Stimulated activated CD8-positive, alpha-beta memory T cell treated with anti-CD3 and anti-CD28 coated beads, Interleukin-7, amount 100 ng/mL, for 4 hours (primary cell): Measurements from ENCODE around the gene GPBP1L1.
"Not testable (repeated sequence)": the region's sequence is repeated elsewhere in the genome, so short reads cannot be mapped to it uniquely, and the experiment has no call there.

ENCODE experiments used
- DNase-seq, 2 donors: peaks; one replicate each; pipeline ENCODE4 v3.0.0-alpha.2; 2020; ENCODE audit warnings: low read depth in 2 of 2

Gene GPBP1L1

DNA sequence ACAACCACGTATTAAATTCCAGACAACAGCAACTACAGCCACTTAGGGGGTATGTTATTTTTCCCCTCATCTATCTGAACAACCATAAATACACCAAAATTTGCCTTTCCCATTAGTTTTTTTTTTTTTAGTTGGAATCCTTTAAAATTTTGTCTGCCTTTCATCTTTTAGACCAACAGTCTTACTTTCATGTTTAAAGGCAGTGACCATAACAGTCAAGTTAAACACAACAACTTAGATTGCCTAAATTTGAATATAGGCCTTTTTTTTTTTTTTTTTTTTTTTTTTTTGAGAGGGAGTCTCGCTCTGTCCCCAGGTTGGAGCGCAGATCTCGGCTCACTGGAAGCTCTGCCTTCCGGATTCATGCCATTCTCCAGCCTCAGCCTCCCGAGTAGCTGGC is 3.4 kb downstream of the GPBP1L1 start:
- DNase-seq: no peak

DNA sequence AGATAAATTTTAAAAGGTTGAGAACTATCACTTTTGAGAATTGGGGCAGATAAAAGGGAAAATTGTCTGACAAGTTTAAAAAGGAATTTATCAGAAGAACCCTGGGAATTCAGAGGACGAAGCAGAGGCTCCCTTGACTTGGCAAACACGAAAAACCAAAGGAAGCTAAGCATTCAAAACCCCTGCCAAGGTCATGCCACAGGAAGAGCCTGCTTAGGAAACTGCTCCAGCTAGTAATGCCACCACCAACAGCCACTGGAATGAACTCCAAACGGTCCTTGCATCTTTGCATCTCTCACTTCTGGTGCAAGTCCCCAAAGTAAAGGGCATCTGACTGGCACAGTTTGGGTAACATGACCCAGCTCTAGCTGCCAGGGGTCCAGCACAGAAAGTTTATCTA is 7.2 kb downstream of the GPBP1L1 start:
- DNase-seq: no peak

DNA sequence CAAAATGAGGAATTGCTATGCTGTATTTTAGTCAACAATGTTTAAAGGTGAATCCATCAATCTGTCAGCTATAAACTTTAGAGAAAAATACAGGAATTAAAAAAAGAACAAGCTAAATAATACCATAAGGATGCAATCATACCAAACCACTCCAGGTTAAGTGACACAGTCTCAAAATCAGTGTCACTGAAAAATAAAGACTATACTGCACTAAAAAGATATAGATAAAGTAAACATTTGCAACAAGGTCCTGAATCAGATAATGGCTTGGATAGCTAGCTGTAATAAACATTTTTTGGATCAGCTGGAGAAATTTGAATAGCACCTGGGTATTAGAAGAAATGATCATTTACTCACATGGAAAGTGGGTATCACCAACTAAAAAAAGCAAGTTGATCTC is 7.8 kb downstream of the GPBP1L1 start:
- DNase-seq: no peak

DNA sequence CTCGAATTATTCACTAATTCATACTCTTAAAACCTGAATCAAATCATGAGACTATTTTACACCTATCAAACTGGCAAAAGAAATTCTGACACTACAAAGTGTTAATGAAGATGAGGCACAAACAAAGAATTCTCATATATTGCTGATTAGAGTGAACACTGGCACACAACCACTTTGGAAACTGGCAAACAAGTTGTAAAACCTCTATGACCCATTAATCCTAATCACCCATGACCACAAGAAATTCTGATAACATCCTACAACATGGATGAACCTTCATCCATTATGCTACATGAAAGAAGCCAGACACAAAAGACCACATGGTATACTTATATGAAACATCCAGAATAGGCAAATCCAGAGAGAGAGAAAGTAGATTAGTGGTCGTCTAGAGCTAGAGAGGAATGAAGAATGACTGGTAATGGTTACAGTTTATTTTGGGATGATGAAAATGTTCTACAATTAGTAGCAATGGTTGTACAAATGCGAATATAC is 8.5 kb downstream of the GPBP1L1 start:
- DNase-seq: no peak

DNA sequence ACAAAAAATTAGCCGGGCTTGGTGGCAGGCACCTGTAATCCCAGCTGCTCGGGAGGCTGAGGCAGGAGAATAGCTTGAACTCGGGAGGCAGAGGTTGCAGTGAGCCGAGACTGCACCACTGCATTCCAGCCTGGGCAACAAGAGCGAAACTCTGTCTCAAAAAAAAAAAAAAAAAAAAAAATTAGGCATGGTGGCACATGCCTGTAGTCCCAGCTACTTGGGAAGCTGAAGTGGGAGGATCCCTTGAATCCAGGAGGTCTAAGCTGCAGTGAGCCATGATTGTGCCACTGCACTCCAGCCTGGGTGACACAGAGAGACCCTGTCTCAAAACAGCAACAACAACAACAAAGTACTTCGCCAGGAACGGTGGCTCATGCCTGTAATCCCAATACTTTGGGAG is 9.8 kb downstream of the GPBP1L1 start:
- DNase-seq: not testable (repeated sequence)

DNA sequence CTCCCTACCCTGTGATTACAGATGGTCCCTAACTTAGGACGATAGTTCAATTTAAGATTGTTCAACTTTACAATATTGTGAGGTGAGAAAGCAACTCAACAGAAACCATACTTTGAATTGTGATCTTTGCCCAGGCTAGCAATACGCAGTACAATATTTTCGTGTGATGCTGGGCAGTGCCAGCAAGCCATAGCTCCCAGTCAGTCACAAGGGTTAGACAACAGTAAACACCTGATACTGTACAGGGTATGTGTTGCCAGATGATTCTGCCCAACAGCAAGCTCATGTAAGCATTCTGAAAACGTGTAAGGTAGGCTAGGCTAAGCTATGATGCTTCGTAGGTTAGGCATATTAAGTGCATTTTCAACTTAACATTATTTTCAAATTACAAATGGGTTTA is 11.9 kb downstream of the GPBP1L1 start:
- no peak for DNase-seq

DNA sequence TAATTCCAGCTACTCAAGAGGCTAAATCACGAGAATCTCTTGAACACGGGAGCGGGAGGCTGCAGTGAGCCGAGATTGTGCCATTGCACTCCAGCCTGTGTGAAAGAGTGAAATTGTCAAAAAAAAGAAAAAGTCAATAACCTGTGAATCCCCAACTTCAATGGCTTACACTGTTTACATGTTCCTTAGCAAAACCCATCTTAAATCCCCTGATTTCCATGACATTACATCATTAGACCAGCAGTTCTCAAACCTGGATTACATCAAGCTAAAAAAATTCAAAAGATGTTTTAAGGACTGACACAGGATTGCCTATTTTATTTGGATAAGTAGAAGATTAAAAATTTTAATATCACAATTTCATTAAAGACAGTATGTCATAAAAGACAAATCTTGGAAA is 12.4 kb downstream of the GPBP1L1 start:
- DNase-seq: no peak

DNA sequence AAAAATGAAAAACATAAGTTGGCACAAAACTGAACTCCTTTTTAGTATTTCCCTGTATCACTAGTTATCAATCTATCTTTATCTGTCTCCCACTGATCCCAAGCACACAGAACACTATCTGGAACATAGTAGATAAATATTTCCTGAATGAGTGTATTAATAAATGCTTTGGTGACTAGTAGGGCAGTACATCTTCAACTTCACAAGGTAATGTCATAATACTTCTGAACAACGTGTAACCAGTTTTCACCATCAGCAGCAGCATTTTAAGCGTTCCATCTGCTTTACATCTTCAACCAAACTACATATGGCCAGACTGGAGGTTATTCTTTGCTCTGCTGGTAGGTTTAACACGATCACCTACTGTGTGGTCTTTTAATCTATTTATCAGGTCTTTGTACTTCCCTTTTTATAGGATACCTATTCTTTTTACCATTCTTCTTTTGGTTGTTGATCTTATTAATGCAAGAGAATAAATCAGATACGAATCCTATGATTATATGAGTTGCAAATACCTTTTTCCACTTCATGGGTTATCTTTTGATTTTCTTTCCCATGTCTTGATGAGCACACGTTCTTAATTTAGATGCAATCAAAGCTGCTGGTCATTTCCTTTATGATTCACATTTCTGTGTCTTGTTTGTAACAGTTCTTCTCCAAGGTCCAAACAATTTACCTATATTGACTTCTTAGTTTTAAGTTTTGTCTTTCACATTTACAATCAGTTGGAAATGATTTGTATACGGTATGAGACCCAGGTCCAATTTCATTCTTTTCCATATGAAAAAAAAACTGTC is 16.3 kb downstream of the GPBP1L1 start:
- no peak for DNase-seq

DNA sequence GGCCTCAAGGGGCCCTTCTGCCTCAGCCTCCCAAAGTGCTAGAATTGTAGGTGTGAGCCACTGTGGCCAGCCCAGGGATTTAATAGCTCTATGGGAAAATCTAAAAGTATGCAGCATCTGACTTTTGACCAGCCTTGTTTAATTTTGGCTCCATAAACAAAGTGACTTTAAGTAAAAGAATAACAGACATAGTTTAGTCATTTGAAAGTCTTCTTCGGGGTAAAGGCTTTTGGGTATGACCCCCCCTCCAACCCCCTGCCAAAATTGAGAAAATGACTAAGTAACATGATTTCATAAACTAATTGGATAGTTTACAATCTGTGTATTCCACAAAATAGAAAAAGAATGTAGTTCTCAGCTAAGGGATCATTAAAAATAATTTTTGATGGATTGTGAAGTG is 17.0 kb downstream of the GPBP1L1 start:
- DNase-seq: no peak

DNA sequence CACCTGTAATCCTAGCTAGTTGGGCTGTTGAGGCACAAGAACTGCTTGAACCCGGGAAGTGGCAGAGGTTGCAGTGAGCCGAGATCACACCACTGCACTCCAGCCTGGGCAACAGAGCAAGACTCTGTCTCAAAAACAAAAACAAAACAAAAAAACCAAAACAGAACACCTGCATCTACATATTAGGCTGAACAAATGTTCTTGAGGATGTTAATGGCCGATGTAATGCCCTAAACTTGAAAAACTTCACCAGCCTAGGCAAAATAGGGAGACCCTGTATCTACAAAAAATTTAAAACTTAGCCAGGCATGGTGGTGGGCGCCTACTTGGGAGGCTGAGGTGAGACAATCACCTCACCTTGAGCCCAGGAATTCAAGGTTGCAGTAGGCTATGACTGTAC is 17.8 kb downstream of the GPBP1L1 start:
- DNase-seq: no peak

DNA sequence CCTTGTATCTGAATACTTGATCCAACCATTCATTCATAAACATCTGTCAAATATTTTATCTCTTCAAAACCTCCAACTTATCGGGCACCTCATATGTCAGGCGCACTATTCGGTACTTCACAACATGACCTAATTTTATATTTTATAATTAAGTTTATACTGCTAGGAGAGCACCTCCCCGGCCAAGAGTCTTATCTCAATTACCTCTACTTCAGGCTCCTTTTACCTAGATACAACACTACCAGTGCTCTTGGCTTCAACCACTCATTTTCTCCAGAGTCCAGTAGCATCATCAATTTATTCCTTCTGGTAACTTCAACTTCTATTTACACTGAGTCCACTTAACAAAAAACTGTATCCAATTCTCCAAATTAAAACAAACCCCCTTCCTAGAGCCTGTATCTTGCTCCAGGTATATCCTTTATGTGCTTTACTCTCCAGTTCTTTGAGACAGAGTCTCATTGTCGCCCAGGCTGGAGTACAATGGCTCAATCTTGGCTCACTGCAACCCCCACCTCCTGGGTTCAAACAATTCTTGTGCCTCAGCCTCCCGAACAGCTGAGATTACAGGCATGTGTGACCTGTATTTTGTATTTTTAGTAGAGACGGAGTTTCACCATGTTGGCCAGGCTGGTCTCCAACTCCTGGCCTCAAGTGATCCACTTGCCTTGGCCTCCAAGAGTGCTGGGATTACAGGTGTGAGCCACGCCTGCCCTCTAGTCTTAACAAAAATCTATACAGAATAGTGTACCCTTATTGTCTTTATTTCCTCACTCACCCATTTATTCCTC is 18.8 kb downstream of the GPBP1L1 start:
- DNase-seq: no peak

DNA sequence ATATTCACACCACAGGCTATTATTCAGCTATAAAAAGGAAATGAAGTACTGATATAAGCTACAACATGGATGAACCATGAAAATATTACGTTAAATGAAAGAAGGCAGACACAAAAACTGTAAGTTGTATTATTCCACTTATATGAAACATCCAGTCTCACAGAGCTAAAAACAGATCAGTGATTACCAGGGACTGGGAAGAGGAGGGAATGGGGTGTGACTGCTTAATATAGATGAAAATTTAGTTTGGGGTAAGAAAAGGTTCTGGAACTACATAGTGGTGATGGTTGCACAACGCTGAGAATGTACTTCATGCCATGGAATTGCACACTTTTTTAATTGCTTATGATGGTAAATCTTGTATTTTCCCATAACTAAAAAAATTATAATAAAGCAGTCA is 19.5 kb downstream of the GPBP1L1 start:
- DNase-seq: no peak

DNA sequence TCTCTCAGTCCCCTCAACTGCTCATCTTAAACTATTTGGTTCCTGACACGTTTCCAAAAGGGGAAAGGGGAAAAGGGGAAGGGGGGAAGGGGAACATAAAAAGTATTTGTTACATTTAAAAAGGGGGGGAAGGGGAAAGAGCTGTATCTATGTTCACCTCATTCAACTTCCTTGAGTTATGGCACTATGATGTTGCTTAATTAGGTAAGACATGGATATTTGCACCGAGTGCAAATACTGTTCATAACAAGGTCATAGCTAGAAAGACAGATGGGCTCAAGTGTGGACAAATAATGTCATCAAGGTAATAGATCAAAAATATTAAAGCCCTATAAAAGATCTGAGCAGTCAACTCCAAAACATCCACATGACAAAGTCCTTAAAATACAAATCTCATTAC is 26.0 kb downstream of the GPBP1L1 start:
- no peak for DNase-seq

DNA sequence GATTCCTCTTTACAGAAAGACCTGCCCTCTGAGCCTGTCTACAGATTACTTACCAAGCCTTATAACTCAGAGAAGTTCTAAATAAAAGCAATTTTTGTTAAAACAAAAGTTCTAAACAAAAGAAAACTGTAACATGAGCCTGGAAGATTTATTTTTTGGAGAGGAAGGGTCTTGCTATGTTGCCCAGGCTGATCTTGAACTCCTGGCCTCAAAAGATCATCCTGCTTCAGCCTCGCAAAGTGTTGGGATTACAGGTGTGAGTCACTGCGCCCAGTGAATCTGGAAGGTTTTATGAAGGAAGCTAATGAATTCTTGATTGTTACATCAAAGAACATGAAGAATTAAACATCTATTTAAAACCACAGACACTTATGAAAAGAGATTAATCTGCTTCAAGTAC is 27.1 kb downstream of the GPBP1L1 start:
- DNase-seq: no peak

DNA sequence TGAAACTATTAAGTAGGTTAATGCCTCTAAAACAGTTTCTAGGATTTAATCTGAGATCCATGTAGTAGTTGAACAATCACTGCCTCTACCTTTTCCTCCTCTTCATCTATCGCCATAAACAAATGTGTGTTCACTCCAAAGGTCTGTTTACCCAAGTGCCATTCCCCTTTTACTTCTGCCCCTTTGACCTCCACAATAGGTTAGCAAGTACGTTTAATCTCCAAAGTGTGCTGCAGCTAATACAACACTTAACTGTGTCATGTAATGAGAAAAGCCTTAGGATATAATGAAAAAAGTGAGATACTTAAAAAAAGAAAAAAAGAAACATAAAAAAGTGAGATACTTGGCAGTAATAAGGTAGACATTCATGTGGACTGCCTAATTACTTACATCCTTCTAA is 28.2 kb downstream of the GPBP1L1 start:
- no peak for DNase-seq

DNA sequence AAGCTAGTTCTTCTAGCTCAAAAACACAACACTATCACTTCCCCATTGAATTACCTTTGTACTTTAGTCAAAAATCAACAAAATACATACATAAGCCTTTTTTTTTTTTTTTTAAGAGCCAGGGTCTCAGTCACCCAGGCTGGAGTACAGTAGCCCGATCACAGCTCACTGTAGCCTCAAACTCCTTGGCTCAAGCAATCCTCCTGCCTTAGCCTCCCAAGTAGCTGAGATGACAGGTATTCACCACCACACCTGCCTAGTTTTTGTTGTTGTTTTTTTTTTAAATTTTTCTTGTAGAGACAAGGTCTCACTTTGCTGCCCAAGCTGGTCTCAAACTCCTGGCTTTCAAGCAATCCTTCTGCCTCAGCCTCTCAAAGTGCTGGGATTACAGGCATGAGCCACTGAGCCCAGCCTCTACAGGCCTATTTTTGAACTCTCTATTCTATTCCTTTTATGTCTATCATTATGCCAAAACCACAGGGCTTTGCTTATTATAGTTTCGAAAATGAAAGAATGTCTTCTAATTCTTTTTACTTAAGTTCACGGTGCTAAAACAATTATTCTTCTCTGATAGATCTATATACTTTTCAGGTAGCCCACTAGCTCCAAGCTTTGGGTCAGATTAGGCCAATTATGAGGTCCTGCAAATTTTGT is 29.6 kb downstream of the GPBP1L1 start:
- no peak for DNase-seq

DNA sequence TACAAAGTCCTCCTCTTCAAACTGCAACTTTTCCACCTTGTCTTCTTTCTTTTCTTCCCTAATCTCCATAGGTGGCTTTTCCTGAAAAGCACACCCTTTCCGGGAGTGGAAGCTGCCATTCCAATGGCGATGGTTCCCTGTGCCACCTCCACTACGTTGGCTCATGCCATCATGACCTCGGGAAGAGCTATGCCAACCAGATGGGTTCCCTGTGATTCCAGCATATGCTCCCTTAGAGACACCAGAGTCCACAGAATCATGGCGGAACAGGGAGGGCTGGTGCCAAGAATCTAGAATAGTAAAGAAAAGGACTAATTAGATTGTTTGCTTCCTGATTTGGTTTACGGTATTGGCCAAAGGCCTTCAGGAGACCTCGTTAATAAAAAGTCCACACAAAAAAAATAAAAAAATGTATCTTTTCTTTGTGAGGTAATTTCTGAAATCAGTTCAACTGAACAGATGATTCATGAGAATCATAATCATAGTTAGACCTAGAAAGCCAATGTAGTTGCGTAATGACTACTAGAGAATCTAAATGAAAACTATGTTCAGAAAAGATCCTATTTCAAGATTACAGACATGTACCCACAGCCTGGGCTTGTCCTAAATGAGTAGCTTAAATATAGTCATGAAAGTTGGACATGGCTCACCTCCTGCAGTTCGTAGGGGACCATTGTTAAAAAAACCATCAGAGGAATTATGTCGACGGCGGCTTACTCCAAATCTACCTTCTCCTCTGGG is 31.6 kb downstream of the GPBP1L1 start:
- no peak for DNase-seq

DNA sequence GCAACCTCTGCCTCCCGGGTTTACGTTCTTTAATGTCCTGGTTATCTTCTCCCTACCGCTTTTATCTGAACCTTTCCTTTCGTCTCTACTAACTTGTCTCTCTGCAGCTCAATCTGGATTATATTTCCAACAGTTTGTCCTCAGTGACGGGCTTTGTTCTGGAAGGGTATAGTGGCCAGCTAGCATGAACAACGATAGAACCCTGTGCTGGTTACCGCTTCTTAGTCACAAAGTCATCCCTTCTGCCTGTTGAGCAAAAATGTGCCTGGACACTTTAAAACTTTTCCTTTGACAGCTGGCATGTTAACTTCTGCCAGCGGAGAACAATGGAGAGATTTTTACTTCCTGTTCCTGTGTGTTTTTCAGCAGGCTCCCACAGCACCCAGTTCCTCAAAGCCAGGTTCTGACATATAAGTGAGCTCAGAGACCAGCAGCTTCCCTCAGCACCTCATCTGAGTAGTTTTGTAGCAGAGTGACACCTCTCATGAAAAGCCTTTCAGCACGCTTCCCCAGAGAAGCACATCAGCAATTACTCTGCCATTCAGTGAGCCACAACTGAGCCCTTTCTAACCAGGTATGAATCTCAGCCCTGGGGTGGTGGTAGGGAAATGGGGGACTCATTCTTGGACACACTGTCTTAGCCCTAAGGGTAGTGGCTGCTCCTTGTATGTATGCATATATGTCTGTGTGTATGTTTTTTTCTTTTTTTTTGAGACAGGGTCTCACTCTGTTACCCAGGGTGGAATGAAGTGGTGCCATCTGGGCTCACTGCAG is 38.9 kb downstream of the GPBP1L1 start:
- DNase-seq: no peak

DNA sequence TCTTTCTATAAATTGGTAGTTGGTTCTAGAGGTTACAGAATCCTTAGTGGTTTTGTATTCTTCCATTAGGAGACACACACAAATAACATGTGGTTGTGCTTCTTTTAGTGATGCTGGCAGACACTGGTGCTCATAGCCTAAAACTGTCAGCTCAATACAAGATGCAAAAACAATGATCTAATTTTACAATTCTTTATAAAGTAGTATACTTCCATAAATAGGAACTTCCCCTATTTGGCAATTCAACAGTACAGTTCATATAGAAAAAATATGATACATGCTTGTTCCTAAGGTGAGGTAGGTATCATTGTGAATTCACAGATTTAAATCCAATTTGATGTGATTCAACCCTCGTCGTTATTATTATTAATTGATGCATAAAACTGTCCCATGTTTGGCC is 41.7 kb downstream of the GPBP1L1 start:
- DNase-seq: no peak

DNA sequence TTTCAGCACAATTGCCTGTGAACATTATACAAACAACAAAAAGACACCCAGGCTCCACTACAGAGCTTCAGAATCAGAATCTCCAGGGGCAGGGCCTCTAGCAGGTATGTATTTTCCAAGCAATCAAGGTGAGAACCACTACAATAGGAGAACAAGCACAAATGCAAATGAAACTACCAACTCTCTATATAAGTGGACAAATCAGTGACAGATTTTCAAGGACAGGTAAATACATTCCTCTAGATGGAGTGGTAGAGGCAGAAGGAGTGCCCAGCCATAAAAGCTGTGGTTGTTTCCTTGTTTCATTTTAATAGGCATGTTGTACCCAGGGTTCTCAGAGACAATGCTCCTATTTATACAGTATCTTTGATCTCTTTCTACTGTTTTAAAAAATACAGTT is 42.4 kb downstream of the GPBP1L1 start:
- DNase-seq: no peak

DNA sequence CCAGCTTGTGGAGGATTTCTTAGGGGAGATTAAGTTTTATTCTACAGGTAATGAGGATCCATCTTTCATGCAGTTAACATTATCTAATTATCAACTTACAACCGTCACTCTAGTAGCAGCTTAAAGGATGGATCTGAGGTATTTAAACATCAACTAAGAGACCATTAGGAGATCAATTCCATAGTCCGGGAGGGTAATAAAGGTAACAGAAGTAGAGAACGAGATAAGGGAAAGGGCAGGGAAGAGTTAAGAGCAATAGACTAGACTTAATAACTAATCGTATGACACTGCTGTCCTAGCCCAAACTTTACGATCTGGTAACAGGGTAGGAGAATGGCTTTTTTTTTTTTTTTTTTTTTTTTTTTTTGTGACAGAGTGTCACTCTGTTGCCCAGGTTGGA is 43.0 kb downstream of the GPBP1L1 start:
- no peak for DNase-seq
